GM21619 (cell line): ENCODE measurements around the gene PFN3.
"Not testable (repeated sequence)": the region's sequence is repeated elsewhere in the genome, so short reads cannot be mapped to it uniquely, and the experiment has no call there.

Source experiments
- ATAC-seq: cut with Tn5 transposase; IDR thresholded peaks from one replicate; pipeline ENCODE4 v1.9.1; 2021; ENCODE audit not compliant: unreplicated experiment

PFN3 gene

DNA sequence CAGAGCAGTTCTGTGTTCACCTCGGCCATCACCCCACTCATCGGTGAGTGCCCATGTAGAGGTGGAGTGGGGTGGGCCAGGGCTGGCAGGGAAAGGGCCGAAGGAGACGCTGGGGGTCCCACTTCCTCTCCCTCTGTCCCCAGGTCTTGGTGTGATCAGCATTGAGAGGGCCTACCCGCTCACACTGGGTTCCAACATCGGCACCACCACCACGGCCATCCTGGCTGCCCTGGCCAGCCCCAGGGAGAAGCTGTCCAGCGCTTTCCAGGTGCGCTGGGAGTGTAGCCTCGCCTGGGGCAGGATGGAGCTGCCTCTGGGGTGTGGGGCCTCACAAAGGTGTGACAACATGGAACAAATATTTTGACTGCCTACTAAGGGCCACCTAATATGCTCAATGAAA lies 3.7 kb downstream of the PFN3 start:
- ATAC-seq, result no peak

DNA sequence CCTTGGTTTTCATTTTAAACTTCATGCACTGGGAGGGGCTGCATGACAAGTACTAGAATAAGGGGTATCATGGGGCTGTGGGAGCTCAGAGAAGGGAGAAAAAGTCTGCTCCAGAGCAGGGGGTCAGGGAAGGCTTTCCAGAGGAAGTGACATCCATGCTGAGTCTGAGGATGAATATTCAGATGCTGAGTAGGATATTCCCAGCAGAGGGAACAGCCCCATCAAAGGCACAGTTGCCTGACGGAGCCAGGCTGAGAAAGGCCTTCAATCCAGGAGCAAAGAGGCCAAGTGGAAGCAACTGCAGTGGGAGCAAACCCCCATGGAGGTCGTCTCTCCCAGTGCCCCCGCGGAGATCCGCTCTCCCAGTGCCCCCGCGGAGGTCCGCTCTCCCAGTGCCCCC lies 4.4 kb downstream of the PFN3 start:
- no peak for ATAC-seq

- ATAC-seq, result no peak
Observed at GRCh38 chr5:177393990-177394389, 6.5 kb downstream of the PFN3 start.

DNA sequence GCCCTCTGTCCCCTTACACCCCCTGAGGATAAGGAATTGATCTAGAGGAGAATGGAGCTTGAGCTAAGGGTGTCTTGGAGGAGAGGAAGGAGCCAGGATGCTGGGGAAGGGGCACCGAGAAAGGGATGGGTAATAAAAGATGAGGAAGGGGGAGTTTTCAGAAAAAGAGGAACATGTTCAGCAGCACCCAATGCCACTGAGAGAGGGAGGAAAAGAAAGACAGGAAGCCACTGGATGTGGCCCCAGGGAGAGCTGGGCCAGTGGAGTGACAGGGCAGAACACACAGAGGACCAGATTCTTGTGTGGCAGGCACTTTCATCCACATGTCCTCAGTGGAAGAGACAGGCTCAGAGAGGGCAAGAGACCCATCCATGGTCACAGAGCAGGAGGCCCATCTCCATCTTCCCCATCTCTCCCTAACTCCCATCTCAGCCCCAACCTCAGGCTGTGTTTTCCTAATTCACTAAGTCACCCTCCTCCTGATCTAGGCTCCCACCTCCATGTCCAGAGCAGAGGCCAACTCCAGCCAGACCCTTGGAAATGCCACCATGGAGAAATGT lies 7.2 kb downstream of the PFN3 start:
- no peak for ATAC-seq

- ATAC-seq, result no peak
Observed at GRCh38 chr5:177392765-177393164, 7.7 kb downstream of the PFN3 start.

DNA sequence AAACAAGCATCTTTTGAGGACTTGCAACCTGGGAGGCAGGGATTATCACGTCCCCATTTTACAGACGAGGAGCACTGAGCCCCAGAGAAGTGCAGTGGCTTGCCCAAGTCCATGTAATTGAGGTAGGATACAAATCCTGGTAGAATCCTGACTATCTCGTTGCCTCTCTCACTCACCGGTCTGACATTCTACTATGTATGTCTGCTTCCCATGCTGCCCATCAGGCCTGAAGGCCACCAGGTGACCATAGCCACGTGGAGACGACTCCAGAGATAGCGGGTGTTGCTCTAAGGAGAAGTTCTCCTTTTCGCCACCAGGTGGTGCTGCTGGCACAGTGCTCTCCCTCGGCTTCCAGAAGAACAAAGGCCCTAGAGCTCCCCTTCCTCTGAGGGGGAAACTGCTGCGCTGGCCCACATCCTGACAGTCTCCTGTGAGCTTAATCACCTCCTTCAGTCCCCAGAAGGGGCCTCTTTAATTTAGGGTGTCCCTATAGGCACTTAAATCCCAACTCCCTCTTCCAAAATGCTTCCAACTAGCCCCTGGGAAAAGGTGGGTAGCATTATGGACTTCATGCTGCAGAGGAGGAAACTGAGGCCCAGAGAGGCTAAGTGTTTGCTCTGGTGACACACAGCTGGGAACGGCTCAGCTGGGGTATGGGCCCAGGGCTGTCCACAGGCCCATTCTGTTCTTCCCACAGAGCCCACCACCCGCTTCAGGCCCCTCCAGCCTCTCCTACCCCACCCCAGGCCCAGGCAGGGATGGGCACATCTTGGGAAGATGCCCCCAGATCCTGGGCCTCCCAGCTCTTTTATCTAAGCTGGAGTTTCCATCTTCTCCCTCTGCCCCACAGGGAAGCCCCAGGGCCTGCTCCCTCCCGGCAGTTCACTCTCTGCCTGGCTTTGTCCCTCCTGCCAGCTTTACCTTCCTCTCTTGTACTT lies 9.8 kb downstream of the PFN3 start:
- ATAC-seq, result peak; percentile 42

DNA sequence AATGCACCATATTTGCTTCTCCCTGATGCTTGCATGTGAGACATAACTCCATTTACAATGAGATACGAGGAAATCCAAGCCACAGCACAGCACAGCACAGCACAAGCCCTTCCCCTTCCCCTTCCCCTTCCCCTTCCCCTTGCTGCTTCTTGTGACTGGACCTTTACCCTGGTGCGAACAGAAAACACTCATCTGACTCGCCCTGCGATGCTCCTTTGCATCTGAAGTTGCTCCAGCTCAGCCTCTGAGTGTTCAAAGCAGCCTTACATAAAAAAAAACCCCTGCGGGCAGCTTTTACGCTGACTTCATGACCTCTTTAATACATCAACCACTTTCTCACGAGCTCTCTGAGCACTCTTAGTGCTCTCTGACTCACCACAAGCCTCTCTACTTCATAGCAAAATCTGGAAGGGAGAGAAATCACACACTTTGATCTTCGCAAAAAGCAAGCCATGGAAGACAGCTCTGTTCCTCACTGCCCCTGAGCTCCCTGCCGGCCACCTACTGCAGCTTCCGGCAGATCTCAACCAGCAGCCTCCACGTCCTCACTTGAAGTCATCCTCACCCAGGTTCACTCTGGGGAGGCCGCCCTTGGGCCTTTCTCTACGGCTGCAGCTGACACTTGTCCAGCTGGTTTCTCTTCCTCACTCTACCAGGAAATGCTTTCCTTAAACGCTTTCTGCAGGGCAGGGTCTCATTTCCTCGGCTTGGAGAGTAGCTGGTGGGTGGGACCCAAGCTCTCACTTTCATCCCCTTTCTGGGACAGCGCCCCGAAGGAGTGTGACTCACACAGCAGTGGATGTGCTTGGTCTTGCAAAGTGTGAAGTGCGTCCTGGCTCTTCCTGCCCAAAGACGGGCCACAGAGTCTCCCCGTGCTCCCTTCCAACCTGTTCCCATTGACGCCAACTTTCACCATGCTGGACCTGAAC lies 11.0 kb downstream of the PFN3 start:
- peak; percentile 57 for ATAC-seq

DNA sequence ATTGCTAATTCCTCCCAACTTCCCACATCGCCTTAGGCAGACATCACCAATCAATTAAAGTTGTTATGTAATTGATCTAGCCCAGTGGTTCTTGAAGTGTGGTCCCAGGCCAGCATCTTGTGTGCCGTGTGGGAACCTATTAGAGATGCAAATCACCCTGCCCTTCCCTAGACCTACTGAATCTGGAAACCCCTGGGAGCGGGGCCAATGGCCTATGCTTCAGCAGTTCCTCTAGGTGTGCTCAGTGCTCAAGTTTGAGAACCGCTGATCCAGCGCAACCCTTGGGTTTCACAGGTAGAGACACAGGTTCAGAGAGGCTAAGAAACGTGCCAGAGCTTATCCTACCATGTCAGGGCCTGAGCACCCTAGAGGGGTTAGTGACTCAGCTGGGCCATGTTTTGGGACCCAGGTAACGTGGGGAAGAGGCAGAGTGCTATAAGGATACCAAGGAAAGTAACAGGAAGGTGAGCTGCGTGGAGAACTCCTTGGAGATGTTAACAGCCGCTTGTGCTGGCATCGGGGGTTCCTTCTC lies 11.9 kb downstream of the PFN3 start:
- no peak for ATAC-seq

DNA sequence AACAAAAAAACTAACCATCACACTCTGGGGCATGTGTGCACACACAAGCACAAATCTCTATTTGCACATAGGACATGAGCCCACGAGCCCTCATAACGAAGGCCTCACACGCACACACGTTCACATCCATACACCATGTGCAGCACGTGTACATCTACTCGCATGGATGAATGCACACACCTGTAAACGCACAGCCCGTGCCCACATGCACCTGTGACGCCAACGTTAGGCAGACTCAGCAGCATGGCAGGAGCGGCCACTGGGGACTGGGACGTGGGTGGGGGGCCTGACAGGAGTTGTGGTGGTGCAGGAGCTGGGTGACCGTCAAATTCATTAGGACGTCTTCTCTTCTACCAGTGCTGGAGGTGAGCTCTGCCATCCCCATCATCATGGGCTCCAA lies 13.1 kb downstream of the PFN3 start:
- ATAC-seq, result no peak

DNA sequence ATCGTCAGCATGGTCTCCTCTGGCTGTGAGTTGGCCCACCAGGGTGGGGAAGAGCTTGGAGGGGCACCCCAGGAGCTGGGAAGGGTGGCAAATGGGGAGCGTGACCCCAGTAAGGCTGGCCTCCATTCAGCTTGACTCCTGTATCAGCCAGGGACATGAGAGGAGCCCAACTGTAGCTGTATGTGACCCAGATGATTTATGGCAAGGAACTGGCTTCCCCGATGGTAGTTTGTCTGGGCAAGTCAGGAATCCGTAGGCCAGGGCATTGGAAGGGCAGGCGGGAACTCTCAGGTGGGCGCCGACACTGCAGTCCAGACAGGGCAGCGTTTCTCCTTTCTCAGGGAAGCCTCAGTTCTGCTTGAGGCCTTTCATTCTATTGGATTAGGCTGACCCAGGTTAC lies 13.9 kb downstream of the PFN3 start:
- no peak for ATAC-seq

- no peak for ATAC-seq
Observed at GRCh38 chr5:177385720-177386119, 14.7 kb downstream of the PFN3 start.

DNA sequence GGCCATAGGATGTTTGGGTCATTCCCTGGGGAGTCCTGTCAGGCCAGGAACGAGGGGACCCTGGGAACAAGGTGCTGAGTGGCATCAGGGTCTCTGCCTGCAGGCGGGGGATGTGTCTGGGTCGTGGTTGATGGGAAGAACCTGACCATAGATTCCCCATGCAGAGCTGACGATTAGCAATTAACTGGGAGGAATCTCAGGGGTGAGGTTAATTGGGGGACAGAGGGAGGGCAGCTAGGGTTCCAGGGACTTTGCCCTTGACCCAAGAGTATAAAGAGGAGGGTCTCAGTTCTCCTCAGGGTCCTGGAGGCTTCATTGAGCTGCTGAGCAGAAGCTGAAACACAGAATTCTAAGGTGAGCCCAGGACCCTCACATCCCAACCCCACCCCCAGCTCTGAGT lies 16.3 kb downstream of the PFN3 start, which contains the start of gene SLC34A1:
SLC34A1 (plus strand) TSS at position 301 of the 400 bp plus-strand sequence. CDS start 1,308 bp downstream, outside the sequence.
- no peak for ATAC-seq

GRCh38 chr5:177383181-177383580 lies 17.3 kb downstream of the PFN3 start:
- no peak for ATAC-seq

DNA sequence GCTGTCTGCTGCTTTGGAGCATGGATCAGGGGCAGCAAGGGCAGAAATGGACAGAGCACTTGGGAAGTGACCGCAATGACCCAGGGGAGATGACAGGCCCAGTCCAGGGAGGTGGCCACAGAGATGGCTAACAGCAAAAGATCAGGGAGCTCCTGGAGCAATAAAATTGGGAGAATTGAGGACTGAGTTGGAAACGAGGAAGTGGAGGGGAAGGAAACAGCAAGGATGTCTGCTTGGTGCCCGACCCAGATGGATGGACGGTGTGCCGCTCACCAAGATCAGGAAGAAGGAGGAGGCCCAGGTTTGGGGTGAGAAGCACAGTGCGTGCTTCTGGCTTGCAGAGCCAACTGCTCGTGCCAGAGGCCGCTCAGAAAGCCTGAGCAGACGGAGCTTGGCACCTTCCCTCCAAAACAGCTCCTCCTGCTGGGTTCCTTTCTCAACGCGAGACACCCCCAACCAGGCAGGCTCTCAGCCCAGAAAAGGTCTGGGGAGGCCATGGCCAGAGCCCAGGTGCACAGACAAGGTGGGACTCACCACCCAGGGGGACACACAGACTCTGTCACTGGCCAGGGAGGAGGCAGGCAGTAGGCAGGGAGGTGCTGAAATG lies 17.9 kb downstream of the PFN3 start:
- ATAC-seq, result no peak

GRCh38 chr5:177380805-177381126 lies 19.7 kb downstream of the PFN3 start:
- ATAC-seq, result no peak

DNA sequence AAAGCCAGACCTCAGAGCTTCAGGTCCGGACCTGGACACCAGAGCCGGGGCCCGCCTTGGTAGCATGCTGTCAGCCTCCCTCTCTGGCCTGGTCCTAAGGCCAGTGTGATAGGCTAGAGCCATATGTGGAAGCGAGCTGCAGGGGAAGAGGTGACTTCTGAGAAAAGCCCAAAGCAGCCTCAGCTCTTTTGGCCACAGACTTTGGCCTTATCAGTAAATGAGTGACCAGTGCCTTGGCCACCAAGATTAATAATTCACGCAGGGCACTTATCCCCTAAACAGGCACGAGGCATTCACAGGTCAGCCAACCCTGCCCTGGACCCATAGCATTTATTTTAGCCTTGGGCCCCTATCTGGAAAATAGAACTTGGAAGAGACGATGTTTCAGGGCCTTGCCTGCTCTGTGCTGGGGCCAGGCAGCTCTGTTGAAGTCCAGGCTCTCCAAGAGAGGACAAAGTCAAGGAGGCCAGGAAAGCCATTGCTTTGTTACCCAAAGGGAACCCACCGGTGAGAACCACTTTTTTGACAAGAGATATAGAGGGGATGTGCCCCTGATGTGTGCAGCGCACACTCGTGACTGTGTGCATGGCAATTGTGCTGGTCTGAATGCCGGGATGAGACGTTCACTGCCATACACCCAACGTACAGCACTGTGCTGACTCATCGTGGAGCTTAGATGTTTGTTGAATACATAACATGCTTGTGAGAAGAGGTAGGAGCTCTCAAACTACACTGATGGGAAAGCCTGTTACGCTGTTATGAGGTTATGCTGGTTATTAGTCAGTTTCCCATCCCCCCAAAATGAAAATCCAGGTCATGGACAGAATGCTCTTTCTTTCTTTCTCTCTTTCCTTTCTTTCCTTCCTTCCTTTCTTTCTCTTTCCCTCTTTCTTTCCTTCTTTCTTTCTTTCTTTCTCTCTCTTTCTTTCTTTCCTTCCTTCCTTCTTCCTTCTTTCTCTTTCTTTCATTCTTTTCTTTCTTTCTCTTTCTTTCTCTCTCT lies 21.3 kb downstream of the PFN3 start:
- ATAC-seq, result peak; percentile 65

DNA sequence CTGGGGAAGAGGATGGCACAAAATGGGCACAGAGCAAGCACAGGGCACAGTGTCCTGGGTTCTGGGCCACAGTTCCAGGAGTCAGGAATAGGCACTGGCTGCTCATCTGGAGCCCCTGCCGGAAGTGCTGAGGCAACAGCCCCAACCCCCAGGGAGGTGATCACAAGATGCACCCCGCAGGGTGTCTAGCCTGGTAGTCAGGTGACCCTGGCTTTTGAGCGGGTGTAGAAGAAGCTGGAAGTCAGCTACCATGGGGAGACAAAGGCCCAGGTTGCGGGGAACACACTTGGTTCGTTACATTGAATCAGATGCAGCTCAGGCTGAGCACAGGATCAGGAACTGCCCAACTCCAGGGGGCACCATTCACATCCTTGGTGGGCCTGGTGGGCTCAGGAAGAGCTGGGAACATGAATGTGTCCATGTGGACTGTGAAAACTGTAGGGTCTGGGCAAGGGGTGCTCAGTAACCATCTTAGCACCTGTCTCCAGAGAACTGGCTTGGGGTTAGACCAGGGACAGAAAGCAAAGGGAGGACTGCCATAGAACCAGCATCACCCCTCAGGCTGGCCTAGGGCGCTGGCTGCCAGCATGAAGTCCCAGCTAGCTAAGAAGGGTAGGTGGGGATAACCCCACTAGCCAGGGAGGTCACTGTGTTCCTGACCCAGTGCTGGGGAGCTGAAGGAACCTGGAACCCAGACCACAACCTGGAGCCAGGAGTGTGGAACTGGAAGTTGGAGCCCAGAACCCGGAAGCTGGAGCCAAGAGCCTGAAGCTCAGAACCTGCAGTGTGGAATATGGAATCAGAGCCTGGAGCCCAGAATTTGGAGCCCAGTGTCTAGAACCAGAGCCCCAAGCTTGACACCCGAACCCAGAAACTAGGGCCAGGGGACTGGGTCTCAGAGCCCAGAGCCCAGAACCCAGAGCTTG lies 22.3 kb downstream of the PFN3 start:
- ATAC-seq, result no peak

GRCh38 chr5:177376107-177376506 lies 24.4 kb downstream of the PFN3 start:
- ATAC-seq, result no peak

GRCh38 chr5:177375516-177375915 lies 24.9 kb downstream of the PFN3 start:
- ATAC-seq, result not testable (repeated sequence)
